ENCODE data around the gene NEK10.
"Not testable (repeated sequence)": the region's sequence is repeated elsewhere in the genome, so short reads cannot be mapped to it uniquely, and the experiment has no call there.

Gene NEK10

DNA sequence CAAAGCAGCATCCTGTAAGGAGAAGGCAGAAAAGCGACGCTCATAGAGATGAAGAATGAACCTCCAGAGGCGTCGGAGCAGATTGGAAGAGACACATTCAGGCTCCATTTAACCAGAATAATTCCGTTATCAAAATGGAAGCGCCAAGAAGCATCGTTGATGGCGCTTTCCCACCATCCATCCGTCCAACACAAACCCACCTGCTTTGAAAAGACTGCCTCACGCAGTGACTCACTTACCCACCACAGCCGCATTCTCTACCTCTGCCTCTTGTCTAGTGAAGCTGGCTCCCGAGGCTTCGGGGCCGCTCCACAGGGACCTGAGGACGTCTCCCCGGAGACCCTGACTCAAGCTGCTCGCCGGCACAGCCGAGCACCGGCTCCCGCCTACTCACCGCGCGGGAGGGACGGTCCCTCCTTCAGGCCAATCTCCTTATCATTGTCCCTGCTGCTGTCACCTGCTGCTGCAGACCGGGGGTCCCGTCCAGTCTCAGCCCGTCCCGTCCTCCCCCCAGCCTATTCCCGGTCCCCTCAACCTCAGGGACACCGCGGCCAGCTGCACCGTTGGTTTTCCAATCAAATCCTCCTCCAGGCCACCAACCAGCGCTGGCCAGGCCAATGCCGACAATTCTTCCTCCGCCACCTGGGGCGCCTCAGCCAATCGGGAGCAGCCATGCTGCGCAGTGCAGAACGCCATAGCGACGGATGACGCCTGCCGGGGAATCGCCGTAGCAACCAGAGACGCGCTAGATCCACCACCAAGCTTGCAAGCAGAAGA, at the start of gene NEK10:
Gene NEK10 (minus strand): TSS at position 553 of the 777 bp plus-strand sequence. CDS start 16,501 bp downstream, outside the sequence.
- H3K4me3 ChIP-seq (ENCODE audit: low read length) = peak within 1 kb of the TSS; percentile 66
- TF ChIP-seq CTCF (conservative IDR thresholded peaks at IDR 0.05; ENCODE audit: low read length) = 0 out of 2 replicates have a peak, but pooled peaks have one; percentile 7
- DNase-seq (ENCODE audit: low read depth) = peak; percentile 73

DNA sequence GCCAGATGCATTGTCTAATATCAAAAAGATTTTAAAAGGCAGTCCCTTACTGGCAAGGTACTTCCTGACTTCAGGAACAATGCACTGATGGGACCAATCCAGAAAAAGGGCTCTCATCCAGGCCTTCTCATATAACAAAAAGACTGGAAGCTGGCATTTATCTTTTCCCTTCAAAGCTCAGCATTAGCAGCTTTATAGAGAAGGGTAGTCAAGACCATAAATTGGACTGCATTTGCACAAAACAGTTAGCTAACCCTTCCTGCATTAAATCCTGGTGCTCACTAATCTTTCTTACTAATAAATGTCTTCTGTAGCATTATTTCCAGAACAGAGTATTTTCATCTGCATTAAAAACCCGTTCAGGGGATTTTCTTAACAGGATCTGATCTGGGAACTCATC, 46.0 kb upstream of the NEK10 start:
- no peak for DNase-seq (ENCODE audit: low read depth)
- H3K4me3 ChIP-seq (ENCODE audit: low read length) = no peak overlapping the region
- TF ChIP-seq CTCF (conservative IDR thresholded peaks at IDR 0.05; ENCODE audit: low read length) = no peak

DNA sequence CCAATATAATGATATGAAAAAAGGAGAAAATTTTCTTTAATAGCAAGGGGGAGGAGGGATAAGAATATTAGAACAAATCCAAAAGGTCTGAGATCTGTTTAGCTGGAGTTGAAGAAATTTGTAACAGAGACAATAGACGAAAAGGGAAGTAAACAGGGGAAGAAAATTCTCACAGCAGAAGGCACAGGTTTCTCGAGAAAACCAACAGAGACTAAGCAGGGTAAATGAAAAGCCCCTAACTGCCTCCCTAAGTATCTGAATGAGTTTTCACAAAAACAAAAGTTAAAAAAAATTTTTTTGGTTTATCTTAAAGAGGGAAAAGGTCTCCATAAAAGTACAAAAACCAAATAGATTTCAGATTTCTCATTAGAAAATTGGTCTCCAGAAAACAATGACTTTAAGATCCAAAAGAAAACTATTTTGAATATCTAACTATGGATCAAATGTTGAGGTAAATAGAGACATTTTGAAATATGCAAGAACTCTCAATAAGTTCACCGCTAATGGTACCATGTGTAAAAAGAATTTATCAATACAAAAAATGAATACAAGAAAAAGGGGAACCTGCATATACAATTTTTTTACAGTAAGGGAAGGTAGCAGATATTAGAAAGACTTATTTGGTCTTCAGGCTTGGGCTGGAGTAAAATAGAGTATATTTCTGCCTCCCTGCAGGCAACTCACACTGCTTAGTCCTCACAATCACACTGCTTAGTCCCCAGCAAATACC, 23.9 kb upstream of the NEK10 start:
- no peak overlapping the region for H3K4me3 ChIP-seq (ENCODE audit: low read length)
- TF ChIP-seq CTCF (conservative IDR thresholded peaks at IDR 0.05; ENCODE audit: low read length) = no peak
- no peak for DNase-seq (ENCODE audit: low read depth)

DNA sequence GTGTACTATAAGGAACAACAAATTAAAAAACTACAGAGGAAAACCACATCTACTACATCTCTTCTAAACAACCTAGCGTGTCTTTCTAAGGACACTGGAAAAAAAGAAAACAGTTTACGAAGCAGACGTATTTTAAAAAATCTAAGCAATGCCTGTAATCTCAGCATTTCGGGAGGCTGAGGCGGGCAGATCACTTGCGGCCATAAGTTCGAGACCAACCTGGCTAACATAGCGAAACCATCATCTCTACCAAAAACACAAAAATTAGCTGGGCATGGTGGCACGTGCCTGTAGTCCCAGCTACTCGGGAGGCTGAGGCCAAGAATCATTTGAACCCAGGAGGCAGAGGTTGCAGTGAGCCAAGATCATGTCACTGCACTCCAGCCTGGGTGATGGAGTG, 23.2 kb upstream of the NEK10 start:
- DNase-seq (ENCODE audit: low read depth); H3K4me3 ChIP-seq (ENCODE audit: low read length): not testable (repeated sequence)

DNA sequence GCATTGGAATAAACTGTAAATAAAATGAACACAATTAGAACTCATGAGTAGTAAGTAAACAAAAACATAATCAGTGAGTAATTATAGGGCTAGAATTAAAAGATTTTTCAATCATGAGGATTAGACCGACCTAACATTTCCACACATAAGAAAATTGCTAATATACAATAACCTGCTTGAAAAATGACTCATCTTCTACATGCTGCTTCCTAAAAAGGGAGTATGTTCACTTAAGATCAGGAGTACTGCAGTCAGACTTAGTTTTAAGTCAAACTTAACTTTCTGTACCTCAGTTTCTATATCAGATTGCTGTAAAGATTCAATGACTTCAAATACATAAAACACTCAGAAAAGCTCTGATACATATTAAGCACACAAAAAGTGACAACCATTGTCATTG, 22.6 kb upstream of the NEK10 start:
- no peak for DNase-seq (ENCODE audit: low read depth)
- no peak for TF ChIP-seq CTCF (conservative IDR thresholded peaks at IDR 0.05; ENCODE audit: low read length)
- no peak overlapping the region for H3K4me3 ChIP-seq (ENCODE audit: low read length)

DNA sequence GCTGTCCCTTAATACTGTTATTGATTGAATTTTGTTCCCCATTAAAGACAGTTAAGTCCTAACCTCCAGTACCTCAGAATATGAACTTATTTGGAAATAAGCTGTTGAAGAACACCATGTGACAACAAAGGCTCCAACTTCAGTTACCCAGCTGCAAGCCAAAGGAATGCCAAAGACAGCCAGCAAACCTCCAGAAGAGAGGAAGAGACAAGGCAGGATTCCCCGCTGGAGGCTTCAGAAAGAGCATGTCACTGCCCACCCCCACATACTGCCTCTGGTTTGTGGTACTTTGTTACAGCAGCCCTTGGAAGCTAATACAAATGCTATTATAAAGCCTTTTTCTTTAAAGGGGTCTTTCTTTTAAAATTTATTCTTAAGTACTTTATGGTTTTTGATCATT, 18.4 kb upstream of the NEK10 start:
- TF ChIP-seq CTCF (conservative IDR thresholded peaks at IDR 0.05; ENCODE audit: low read length) = no peak
- H3K4me3 ChIP-seq (ENCODE audit: low read length) = no peak overlapping the region
- DNase-seq (ENCODE audit: low read depth) = peak; percentile 34

GRCh38 chr3:27385504-27385903, 16.3 kb upstream of the NEK10 start:
- no peak for DNase-seq (ENCODE audit: low read depth)
- H3K4me3 ChIP-seq (ENCODE audit: low read length) = no peak overlapping the region

More at GRCh38 chr3:27385504-27385903, 16.3 kb upstream of the NEK10 start:
- no peak for TF ChIP-seq CTCF (conservative IDR thresholded peaks at IDR 0.05; ENCODE audit: low read length)
